A673 (cell line): ENCODE measurements around the gene GATA5. TPM values are rescaled to one million over a fixed set of nuclear protein-coding genes. Genes with fewer than 3 reads are reported as not detected.

Source experiments
- BruUV-seq: library from RNA; stranded (reverse); fragments of 400-500 nt; replicated peaks from 2 replicates; lab custom pipeline; 2021; lab: Mats Ljungman, UMichigan
- CTCF ChIA-PET: fragments of 300-600 bp; sonication (Branson Sonifier 250); formaldehyde crosslinking; loops from one replicate; lab custom pipeline; 2022; ENCODE audit warnings: antibody characterized with exemption; lab: Charles Lee
- POLR2A ChIA-PET: fragments of 300-600 bp; sonication (Branson Sonifier 250); formaldehyde crosslinking; loops from one replicate; lab custom pipeline; 2022; ENCODE audit warnings: antibody characterized with exemption; ENCODE audit not compliant: low non-redundant PET; lab: Charles Lee
- DNase-seq: peaks from one replicate; pipeline ENCODE4 v3.0.0-alpha.2; 2015; ENCODE audit warnings: low spot score
- H3K27ac ChIP-seq: fragments of 200-600 bp; sonication (generic); 2 replicates; pipeline ENCODE4 v1.5.1; 2016; ENCODE audit warnings: mixed run types, low read depth, mild to moderate bottlenecking, mixed read lengths, antibody characterized with exemption, low read length; ENCODE audit not compliant: poor library complexity, severe bottlenecking
- H3K27me3 ChIP-seq: fragments of 200-600 bp; sonication (generic); replicated peaks from 2 replicates; pipeline ENCODE4 v1.6.1; 2017; ENCODE audit warnings: mixed run types, low read depth, mild to moderate bottlenecking, mixed read lengths, antibody characterized with exemption, low read length; ENCODE audit not compliant: insufficient read depth, poor library complexity
- H3K36me3 ChIP-seq: fragments of 200-600 bp; sonication (generic); 2 replicates; pipeline ENCODE4 v1.6.1; 2016; ENCODE audit warnings: mixed run types, mild to moderate bottlenecking, mixed read lengths, antibody characterized with exemption, low read length; ENCODE audit not compliant: insufficient read depth, poor library complexity, severe bottlenecking
- H3K4me1 ChIP-seq: fragments of 200-600 bp; sonication (generic); 2 replicates; pipeline ENCODE4 v1.6.1; 2017; ENCODE audit warnings: mixed run types, mild to moderate bottlenecking, mixed read lengths, antibody characterized with exemption, low read length; ENCODE audit not compliant: insufficient read depth, poor library complexity, severe bottlenecking
- H3K4me3 ChIP-seq: fragments of 200-600 bp; sonication (generic); 2 replicates; pipeline ENCODE4 v1.5.1; 2016; ENCODE audit warnings: low read depth, mixed run types, mild to moderate bottlenecking, mixed read lengths, low read length; ENCODE audit not compliant: poor library complexity, severe bottlenecking
- H3K9me3 ChIP-seq: fragments of 200-600 bp; sonication (generic); 2 replicates; pipeline ENCODE4 v1.6.1; 2016; ENCODE audit warnings: mixed run types, low read depth, mild to moderate bottlenecking, mixed read lengths, antibody characterized with exemption, low read length; ENCODE audit not compliant: poor library complexity, severe bottlenecking
- CTCF ChIP-seq: fragments of 300-800, 200-600 bp; sonication (generic); conservative IDR thresholded peaks from 2 replicates; pipeline ENCODE4 v1.5.1; 2017; ENCODE audit warnings: low read depth, mild to moderate bottlenecking, antibody characterized with exemption, low read length, moderate library complexity, mixed read lengths
- EZH2 ChIP-seq: fragments of 200-600 bp; sonication (generic); IDR thresholded peaks from 2 replicates; pipeline ENCODE4 v1.6.1; 2017; ENCODE audit warnings: borderline replicate concordance, low read depth, mild to moderate bottlenecking, mixed read lengths, antibody characterized with exemption, low read length; ENCODE audit not compliant: poor library complexity, severe bottlenecking
- intact Hi-C: fragments of 100-400 bp; cut with micrococcal nuclease; formaldehyde crosslinking; loops from one replicate; pipeline ENCODE4 v1.10.0; 2022; ENCODE audit not compliant: unreplicated experiment
- total RNA-seq: library from RNA; stranded (reverse); gene quantifications from 2 replicates; pipeline ENCODE4 v1.2.3, GENCODE V29; 2021

Gene GATA5
- total RNA-seq, 1 experiment from 2014 or later, result not detected

- ChIA-PET POLR2A (no interaction called here), CTCF (no interaction called here)
- TF ChIP-seq CTCF (no peak), EZH2 (no peak)
- no peak for DNase-seq
- Histone ChIP-seq H3K4me3 (no peak overlapping the region), H3K27ac (no peak overlapping the region), H3K27me3 (peaks cover 74% of the 10 kb centered on the region), H3K36me3 (no peaks in the 10 kb centered on the region), H3K9me3 (no peaks in the 10 kb centered on the region), H3K4me1 (peaks cover 7% of the 10 kb centered on the region)
- intact Hi-C loops, result no loop called here
- BruUV-seq, result no TSS peak
Observed at GRCh38 chr20:62482974-62483373, 7.2 kb upstream of the GATA5 start.

GRCh38 chr20:62482146-62482809 lies 6.5 kb upstream of the GATA5 start:
- TF ChIP-seq CTCF (no peak), EZH2 (no peak)
- POLR2A ChIA-PET, result no interaction called here

GRCh38 chr20:62481425-62482145 lies 5.8 kb upstream of the GATA5 start:
- POLR2A ChIA-PET, result no interaction called here
- Histone ChIP-seq H3K4me1 (peaks cover 7% of the 10 kb centered on the region), H3K36me3 (no peaks in the 10 kb centered on the region), H3K27me3 (peaks cover 72% of the 10 kb centered on the region), H3K27ac (no peak overlapping the region), H3K9me3 (no peaks in the 10 kb centered on the region), H3K4me3 (no peak overlapping the region)
- intact Hi-C loops, result no loop called here
- TF ChIP-seq EZH2 (no peak), CTCF (no peak)
- no TSS peak for BruUV-seq
- DNase-seq, result no peak
- CTCF ChIA-PET, result interaction anchor here (0.7 kb wide), 1 partner anchor 71 kb away, joined by 4 read pairs; no protein-coding TSS in a partner anchor

More at GRCh38 chr20:62482146-62482809, 6.5 kb upstream of the GATA5 start:
- CTCF ChIA-PET, result no interaction called here
- Histone ChIP-seq H3K27ac (no peak overlapping the region), H3K36me3 (no peaks in the 10 kb centered on the region), H3K4me3 (no peak overlapping the region), H3K9me3 (no peaks in the 10 kb centered on the region), H3K27me3 (peaks cover 74% of the 10 kb centered on the region), H3K4me1 (peaks cover 7% of the 10 kb centered on the region)
- intact Hi-C loops, result no loop called here
- no TSS peak for BruUV-seq
- no peak for DNase-seq
